GM21367 (cell line): Measurements from ENCODE around the gene BFSP1.
A peak's percentile ranks its signal among the peaks of the same experiment; 100 is the strongest.

ENCODE experiments used
- ATAC-seq: cut with Tn5 transposase; IDR thresholded peaks from one replicate; pipeline ENCODE4 v1.9.1; 2021; ENCODE audit not compliant: unreplicated experiment

Gene BFSP1

DNA sequence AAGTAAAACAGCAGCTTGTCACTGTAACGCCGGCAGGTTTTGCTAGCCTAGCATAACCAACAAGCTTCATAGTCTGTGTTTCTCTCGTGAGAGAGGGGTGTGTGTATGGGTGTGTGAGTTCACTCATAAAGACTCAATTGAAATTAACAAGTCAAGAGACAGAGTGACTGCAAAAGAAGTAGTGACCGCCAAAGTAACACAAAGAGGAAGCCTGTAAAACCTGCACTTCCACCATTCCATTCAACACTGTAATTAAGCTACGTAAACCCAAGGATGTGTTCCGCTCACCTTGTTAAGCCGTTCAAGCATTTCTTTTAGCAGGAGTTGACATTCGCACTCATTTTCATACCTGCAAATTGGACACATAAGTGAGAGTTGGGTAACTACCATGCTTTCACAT, 6.6 kb downstream of the BFSP1 start:
- ATAC-seq = no peak

DNA sequence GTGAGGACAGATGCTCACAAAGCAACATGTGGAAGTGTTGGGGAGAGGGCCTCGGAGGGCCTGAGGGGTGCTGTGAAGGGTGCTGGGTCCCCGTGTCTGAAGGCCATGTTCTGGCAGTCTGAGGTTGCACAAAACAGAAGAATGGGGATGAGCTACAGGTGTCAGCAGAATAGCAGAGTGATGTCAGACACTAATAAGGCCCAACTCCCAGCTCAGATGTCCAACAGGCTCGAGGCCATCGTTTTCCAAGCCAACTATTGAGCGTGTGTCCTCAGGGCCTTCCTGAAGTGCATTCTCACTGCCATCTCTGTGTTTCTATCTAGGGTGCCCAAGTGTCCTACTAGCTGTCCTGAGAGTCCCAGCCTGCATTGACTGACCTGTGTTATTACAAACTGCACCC, 7.9 kb downstream of the BFSP1 start:
- no peak for ATAC-seq

DNA sequence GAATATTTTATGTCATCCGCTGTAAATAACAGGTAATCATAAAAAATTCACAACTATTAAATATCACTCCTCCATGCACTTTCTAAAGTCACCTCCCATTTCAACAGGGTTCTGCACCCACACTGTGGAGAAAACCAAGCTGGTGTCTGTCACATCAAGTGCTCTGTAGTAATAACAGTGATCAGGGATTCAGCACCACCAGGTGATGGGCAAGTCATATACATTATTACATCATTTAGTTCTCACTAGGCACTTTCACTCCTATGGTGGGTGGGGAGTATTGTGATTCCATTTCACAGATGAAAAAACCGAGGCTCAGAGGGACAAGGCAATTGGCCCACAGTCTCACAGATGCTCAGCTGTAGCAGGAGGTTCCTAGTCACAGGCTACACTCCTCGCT, 8.7 kb downstream of the BFSP1 start:
- no peak for ATAC-seq

DNA sequence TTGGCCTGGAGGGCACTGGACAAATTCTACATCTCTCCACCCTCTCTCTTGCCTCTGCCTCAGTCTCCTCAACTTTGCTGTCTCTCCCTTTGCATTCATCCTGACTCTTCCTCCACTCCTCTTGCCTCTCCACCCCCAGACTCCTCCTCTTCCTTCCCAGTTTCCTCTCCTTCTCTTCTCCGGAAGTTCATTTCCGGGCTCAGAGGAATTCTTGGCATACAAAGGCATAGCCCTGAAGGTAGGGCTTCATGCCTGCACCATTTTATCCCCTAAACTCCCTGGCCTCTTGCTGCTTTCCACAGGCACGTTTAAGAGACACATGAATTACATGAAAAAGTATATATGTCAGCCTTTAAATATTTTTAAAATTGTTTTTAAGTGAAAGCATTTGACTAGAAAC, 10.6 kb downstream of the BFSP1 start:
- ATAC-seq = no peak

DNA sequence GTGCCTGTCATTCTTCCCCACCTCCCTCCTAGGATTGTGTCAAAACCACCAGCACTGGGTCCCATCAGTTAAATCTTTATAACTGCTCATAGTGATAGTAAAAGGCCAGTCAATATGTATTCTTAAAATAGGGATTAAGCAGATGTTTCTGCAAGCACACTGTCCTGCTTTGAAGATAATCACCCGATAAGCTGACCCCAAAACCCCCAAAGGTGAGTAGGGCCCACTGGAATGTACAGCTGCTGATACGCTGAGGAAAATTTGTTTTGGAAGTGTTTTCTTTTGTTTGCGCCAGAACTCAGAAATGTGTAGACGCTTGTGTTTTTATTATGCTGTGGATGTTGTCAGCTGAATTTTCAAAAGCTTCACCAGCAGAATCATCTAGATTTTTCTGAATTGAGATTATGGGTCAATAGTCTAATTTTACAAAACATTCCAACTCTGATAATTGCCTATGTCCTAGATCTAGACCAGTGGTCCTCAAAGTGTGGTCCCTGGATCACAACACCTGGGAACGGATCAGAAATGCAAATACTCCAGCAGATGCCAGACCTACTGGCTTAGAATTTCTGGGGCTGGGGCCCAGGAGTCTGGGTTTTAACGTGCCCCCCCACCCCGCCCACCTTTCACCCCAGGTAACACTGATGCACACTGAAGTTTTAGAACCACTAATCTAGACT, 11.4 kb downstream of the BFSP1 start:
- ATAC-seq = no peak

DNA sequence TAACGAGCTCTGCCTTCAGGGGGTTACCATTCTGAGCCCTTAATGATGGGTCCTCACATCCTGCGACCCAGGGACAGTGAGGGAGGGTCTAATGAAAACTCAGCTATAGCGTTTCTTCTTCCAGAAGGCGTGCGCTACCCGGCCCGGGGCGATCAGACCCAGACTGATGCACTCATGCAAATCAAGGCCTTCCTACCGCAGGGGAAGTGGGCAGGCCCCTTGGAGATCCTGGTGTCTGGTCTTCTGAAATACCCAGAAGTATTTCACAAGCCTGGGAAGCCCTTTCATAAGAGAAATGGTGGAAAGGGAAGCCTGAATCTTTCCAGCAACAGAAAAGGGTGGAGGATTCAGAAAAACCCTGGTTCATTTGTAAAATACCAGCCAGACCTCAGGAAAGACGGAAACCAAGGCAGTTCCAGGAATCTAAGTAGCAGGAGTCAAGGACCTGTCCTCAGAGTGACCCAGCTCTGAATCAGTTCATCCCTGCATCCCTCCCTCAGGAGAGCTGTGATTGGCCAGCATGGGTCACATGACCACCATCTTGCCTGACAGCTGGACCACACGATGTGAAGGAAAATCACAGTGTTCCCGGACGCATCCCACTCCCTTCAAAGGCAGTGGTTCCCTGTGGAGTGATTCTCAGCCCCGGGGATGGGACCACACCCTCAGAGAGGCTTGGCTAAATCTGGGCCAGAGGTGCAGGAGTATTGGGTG, 12.7 kb downstream of the BFSP1 start:
- ATAC-seq = no peak

DNA sequence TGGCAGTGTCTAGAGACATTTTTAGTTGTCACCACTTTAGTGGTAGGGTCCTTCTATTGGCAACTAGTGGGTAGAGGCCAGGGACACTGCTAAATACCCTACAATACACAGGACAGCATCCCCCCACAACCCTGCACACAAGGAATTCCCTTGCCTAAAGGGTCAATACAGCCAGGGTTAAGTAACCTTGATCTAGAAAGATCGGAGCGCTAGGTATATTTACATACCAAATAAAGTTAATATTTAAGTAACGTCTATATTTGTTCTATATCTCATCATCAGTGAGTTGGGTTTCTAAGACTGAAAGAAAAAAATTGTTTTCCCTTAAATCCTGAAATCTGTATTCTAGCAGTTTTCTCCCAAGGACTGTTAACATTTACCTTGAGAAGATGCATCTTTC, 16.1 kb downstream of the BFSP1 start:
- ATAC-seq = no peak

DNA sequence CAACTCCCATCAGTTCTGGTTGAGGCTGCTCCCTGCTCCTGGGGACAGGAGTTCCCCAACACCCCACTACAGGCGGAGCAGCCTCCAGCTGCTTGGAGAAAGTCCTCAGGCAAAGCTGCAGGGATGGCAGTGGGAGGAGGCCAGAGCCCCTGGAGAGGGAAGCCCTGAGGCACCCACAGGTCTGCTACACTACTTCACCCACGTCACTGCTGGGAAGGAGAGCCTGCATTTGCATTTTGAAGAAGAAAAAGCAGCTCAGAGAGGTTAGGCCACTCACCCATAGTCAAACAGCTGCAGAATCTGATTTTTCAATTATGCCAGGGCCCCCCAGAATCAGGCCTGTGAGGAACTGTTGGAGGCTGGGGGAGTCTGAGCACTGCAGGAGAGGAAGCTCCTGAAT, 17.2 kb downstream of the BFSP1 start:
- ATAC-seq = no peak

DNA sequence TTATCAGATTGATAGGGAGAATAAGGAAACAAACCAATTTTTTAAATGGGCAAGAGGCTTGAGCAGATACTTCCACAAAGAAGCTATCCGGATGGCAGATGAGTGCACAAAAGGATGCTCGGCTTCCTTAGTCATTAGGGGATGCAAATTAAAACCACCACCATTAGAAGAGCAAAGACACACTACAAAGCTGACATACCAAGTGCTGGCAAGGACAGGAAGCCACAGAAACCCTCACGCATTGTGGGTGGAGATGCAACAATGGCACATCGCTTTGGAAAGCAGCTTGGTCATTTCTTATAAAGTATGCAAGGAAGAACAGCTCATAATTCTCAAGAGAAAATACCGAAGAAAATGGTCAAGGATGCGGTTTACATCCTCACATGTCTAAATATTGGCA, 19.8 kb downstream of the BFSP1 start:
- ATAC-seq = no peak

DNA sequence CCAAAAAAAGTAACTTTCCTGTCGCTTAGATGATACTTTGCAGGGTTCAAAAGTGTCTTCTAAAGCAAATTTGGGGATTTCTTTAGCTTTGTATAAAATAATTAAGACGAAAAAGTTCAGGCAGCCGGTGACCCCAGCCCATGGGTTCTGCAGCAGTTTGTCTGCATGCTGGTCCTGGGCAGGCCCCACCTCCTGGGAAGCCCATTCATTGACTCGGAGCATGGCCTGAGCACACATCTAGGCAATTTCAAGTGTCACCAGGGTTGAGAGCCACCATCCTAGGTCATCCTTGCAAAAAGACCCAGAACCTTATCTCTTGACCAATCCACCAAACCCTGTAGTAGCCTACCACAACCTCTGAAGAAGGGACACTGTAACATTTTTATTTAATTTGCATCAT, 20.6 kb downstream of the BFSP1 start:
- no peak for ATAC-seq

DNA sequence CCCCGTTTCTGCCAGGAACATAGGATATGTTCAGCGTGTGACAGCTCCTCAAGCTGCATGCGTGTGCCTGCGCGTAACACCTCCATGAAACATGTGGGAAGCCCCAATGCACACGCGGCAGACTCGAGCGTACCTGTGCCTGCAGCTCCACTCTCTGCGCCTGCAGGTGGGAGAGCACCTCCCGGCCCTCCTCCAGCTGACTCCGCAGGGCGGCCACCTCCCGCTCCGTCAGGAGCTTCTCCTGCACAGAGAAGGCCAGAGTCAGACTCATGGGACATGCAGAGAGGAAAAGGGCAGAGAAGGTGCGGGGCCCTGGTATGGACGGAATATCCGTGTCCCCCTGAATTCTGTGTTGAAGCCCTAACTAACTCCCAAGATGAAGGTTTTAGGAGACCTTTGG, 22.4 kb downstream of the BFSP1 start:
- ATAC-seq = no peak

DNA sequence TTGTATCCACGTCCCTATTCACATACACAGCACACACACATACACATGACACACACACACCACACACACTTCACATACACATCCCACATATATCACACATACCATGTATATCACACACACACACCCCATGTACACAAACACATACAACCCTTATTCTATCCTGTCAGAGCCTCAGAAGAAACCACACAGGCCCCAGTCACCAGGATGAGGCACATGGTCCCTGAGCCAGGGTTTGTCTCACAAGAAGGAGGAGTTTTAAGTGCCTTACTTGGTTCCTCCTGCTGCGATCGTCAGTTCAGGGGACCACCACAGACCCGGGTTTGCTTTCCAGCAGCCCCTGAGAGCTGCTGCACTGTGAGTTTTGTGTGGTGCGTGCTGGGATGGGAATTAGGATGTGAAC, 23.6 kb downstream of the BFSP1 start:
- no peak for ATAC-seq

DNA sequence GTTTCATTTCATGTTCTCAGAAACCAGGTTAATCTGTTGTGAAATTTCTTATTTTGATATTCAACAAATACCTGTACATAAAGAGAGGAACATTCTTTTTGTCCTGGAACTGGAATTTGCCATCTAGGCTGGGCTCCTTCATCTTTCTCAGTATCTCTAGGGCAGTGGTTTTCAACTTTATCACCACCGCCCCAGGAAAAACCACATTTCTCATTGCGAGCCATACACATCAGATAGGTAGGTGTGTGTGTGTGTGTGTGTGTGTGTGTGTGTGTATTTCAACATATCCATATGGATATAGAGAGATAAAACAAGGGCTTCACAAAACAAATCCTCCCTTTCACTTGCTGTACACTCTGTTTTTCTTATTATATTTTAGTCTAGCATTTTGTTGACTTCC, 24.1 kb downstream of the BFSP1 start:
- ATAC-seq = no peak

DNA sequence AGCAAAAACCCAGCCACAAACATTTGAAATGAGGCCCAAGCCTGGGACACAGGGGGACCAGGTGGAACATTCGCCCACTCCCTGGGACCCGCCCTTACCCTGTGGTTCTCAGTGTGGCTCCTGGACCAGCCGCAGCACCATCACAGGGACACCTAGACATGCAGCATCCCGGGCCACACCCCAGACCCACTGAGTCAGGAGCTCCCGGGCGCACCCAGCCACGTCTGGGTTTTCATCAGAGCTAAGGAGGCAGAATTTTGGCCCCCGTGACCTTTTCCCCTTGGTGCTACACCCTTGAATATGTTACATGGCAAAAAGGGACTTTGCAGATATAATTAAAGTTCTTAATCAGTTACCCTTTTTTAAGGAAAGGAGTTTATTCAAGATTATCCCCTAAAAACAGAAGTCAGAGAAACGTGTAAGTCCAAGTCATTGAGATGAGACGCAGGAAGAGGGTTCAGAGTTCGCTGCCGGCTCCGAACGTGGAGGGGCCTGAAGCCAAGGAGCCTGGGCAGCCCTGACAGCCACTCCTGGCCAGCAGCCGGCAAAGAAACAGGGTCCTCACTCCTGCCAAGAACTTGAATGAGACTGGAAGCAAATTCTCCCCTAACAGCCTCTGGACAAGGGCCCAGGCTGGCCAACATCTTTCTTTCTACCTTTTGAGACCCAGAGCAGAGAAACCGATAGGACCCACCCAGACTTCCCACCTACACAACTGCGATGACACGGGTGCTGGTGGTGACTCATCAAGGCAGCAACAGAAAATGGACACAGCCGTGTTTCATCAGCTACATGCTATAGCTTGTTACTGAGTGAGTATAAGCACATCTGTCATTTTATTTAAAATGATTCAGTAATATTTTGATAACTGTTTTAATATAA, 25.3 kb downstream of the BFSP1 start:
- ATAC-seq = no peak

DNA sequence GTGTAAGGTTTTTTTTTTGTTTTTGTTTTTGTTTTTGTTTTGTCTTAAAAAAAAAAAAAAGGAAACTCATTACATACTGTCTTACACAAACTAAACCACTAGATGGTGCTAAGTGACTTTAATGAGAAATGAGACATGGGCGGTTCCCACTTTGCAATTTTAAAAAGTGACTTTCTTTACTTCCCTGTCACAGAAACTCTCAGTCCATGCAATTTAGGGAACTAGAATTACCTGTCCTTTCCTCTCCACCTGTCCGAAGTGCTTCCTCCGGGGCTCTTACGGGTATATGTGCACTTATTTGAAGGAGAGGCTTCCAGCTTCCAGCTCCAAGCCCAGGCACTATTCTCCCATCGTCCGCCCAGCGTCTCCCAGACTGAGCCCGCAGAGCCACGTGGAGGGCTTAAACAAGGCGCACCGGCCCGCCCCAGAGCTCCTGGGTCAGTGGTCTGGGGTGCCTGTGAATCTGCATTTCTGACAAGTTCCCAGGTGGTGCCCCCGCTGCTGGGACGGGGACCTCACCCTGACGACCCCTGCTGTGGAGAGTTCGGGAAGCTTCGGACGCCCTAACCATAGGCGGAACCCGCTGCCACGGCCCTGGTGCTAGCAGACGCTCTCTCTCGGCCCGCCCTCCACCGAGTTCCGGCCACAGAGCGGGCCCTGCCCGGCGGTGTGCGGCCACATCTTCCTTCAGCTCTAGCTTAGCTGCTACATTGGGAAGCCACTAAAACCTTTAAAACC, 26.1 kb downstream of the BFSP1 start:
- ATAC-seq = peak; percentile 61

DNA sequence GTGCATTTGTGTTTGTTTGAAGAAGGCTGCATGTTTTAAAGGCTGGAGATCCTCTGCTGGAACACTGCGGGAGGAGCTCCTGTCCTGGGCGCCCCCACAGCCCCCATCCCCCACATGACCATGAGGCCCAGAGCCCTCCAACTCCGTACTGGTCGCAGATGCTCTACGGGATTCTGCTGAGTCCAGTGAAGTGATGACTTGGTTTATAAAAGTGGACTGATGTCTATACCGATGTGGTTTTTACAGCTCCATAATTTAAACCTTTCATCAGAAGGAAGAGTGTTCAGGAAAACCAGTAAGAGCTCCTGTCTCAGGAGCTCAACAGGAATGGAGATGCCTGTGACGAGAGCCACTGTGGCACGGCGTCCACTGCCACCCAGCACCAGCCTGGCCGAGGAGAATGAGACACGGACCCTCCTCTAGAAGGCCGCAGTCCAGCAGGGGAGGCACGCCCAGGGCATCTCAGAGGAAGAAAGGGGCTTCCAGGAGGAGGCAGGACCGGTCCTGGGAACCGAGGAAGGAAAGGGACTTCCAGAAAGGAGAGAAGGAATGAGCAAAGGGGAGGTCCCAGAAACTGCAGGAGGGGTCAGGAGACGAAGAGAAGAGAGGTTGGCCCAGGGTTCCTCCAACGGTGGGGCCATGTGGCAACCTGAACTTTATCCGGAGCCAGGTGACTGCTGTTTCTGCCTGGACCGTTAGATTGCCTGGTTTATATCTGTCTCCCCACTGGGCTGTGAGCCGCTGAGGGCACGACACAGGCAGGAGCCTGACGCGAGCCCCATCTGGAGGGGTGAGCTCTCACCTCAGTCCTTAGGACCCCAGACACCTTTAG, 26.9 kb downstream of the BFSP1 start:
- ATAC-seq = peak; percentile 25

DNA sequence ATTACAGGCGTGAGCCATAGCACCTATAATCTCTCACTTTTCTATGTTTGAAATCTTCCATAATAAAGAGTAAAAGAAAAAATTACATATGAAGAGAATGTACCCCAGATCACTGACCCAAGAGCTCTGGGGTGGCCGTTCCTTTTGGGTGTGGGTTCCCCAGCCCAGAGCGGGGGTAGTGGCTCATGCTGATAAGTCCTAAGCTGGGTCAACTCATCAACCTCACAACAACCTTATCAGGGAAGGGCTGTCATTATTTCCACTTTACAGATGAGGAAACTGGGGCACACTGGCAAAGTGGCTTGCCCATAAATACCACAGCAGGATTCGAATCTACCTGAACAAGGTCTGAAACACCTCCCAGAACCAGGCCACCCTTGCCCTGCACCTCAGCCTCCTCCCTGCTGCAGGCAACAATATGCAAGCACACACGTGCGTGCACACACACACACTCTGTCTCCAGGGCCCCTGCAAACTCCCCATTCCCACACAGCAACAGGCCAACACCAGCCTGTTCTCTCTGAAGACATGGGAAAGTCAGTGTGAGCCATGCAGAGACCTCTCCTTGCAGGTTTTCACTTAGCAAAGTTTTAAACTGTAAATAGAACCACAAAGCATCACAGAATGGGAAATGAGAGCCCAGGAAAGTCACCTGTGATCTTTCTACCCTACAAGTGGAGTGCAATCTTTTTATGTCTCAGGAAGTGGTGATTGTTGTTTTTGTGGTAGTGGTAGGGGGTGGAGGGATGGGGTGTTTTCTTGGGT, 27.7 kb downstream of the BFSP1 start:
- ATAC-seq = no peak

DNA sequence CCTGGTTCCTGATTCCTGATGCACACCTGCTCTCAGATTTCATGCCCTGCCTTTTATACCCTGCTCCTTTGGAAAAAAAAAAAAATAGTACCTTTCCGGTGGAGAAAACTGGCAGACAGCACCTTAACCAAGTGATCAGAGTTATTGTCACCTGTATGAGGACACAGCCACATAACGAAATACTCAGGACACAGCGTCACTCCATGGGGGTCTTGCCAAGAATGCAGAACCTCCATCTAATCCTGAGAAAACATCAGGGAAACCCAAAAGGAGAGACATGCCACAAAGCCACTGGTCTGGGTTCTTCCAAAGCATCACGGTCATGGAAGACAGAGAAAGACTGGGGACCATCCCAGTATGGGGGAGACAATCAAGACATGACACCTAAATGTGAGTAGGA, 29.1 kb downstream of the BFSP1 start:
- ATAC-seq = no peak

DNA sequence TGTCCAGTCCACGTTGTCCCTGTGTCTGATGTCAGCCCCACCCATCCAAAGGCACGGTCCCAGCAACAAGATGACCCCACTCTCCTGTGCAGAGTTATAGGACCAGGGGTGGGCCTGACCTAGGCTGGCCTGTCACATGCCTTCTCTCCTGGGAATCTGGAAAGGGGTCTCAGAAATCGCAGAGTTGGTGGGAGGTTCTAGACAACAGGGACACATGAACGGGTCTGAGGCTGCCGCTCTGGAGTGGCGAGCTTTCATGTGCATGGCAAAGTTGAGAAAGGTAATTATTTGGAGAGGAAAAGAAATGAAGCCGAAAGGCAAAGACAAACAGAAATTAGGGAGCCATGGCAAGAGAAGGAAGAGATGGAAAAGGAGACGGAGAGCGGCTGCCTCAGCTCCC, 29.5 kb downstream of the BFSP1 start:
- ATAC-seq = no peak

DNA sequence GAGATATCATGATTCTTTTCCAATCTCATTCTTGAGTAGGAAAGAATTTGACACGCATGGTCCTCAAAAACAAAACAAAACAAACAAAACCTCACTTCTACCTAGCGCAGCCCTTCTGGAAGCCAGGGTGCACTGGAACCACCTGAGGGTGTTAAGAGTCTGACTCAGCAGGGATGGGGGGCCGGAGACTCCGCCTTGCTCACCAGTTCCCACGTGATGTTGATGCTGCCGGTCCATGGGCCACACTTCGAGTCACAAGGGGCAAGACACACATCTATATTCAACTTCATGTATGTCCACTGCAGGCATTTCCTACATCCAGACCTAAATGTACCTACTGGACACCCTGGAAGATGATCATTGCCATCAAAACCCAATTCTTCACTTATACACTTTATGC, 30.4 kb downstream of the BFSP1 start:
- no peak for ATAC-seq
